Panc1 (cell line): Measurements from ENCODE around the gene RARA. TPM values are rescaled to one million over a fixed set of nuclear protein-coding genes. Genes with fewer than 3 reads are reported as not detected.

Source experiments
- ATAC-seq: fragments of 200-7000 bp; cut with Tn5 transposase; 2 replicates; pipeline ENCODE4 v1.9.1; 2020; ENCODE audit warnings: mild to moderate bottlenecking, moderate library complexity
- BruUV-seq: library from RNA; stranded (reverse); fragments of 400-500 nt; replicated peaks from 2 replicates; lab custom pipeline; 2021; lab: Mats Ljungman, UMichigan
- CTCF ChIA-PET: fragments of 300-600 bp; sonication (Branson Sonifier 250); formaldehyde crosslinking; loops from one replicate; lab custom pipeline; 2022; ENCODE audit warnings: antibody characterized with exemption; lab: Charles Lee
- POLR2A ChIA-PET: fragments of 300-600 bp; sonication (Branson Sonifier 250); formaldehyde crosslinking; loops from one replicate; lab custom pipeline; 2022; ENCODE audit warnings: antibody characterized with exemption; lab: Charles Lee
- DNase-seq: peaks from one replicate; pipeline ENCODE4 v3.0.0-alpha.2; 2010; ENCODE audit warnings: low read depth, low spot score
- H3K27ac ChIP-seq: 2 replicates; pipeline ENCODE4 v1.5.1; 2011; ENCODE audit warnings: mild to moderate bottlenecking, low read length, inconsistent platforms
- H3K27me3 ChIP-seq: fragments of 200-500 bp; sonication (Bioruptor generic); 2 replicates; pipeline ENCODE4 v1.6.0; 2014; ENCODE audit warnings: low read length, inconsistent platforms; ENCODE audit not compliant: control insufficient read depth, insufficient read depth
- H3K36me3 ChIP-seq: fragments of 200-500 bp; sonication (Bioruptor generic); 2 replicates; pipeline ENCODE4 v1.5.1; 2014; ENCODE audit warnings: inconsistent platforms, mild to moderate bottlenecking, low read length, moderate library complexity; ENCODE audit not compliant: control insufficient read depth, insufficient read depth
- H3K4me1 ChIP-seq: 2 replicates; pipeline ENCODE4 v1.5.1; 2011; ENCODE audit warnings: inconsistent platforms, mild to moderate bottlenecking, low read length, moderate library complexity; ENCODE audit not compliant: control insufficient read depth, insufficient read depth
- H3K4me3 ChIP-seq, 2 experiments: 2 replicates each; pipeline ENCODE4 v1.5.1; 2011 to 2012; ENCODE audit warnings: low read depth in 2 of 2, low read length in 2 of 2, mild to moderate bottlenecking in 2 of 2, inconsistent platforms in 1 of 2, moderate library complexity in 1 of 2
- H3K9me3 ChIP-seq: fragments of 200-500 bp; sonication (Bioruptor generic); 2 replicates; pipeline ENCODE4 v1.5.1; 2014; ENCODE audit warnings: low read depth, mild to moderate bottlenecking, inconsistent platforms, low read length, moderate library complexity; ENCODE audit not compliant: control insufficient read depth, insufficient read depth
- POLR2AphosphoS5 ChIP-seq: IDR thresholded peaks from 2 replicates; pipeline ENCODE4 v1.6.1; 2012; ENCODE audit warnings: mild to moderate bottlenecking, low read depth, low read length, moderate library complexity
- SIN3A ChIP-seq: IDR thresholded peaks from 2 replicates; pipeline ENCODE4 v1.6.1; 2012; ENCODE audit warnings: low read depth, mild to moderate bottlenecking, low read length, moderate library complexity, borderline replicate concordance; ENCODE audit not compliant: insufficient read depth
- TCF7L2 ChIP-seq: IDR thresholded peaks from 2 replicates; pipeline ENCODE4 v1.6.1; 2011; ENCODE audit warnings: mild to moderate bottlenecking, low read depth, low read length, inconsistent platforms
- in situ Hi-C: cut with HindIII; loops from 2 replicates; pipeline ENCODE4 v1.10.0; 2016; ENCODE audit warnings: low sequenced_read_pairs, low pct_unique_long_range_greater_than_20kb
- intact Hi-C: fragments of 100-400 bp; cut with micrococcal nuclease; formaldehyde crosslinking; loops from one replicate; pipeline ENCODE4 v1.10.0; 2022; ENCODE audit not compliant: unreplicated experiment
- total RNA-seq: library from RNA; stranded (reverse); gene quantifications from one replicate; pipeline ENCODE4 v1.2.1, GENCODE V29; 2021; ENCODE audit not compliant: unreplicated experiment
- TF ChIP-seq, protein P1 (sequence below), 2 experiments: IDR thresholded peaks; 2 replicates each; pipeline ENCODE4 v1.6.1; 2011 to 2012; ENCODE audit warnings: low read depth in 2 of 2, control low read depth in 1 of 2, low read length in 1 of 2, mild to moderate bottlenecking in 1 of 2, moderate library complexity in 1 of 2; ENCODE audit not compliant: insufficient read depth in 1 of 2
- TF ChIP-seq, protein P2 (sequence below): fragments of 450-650 bp; IDR thresholded peaks from 2 replicates; pipeline ENCODE4 v1.5.1; 2017; ENCODE audit warnings: mild to moderate bottlenecking

RARA gene
- total RNA-seq, 1 experiment from 2014 or later, result 55.6 TPM

GRCh38 chr17:40320756-40321523 is 12.0 kb downstream of the RARA start:
- H3K9me3 ChIP-seq, result no peaks in the 10 kb centered on the region
- no peaks in the 10 kb centered on the region for H3K27me3 ChIP-seq
- TF ChIP-seq, protein P1, sequence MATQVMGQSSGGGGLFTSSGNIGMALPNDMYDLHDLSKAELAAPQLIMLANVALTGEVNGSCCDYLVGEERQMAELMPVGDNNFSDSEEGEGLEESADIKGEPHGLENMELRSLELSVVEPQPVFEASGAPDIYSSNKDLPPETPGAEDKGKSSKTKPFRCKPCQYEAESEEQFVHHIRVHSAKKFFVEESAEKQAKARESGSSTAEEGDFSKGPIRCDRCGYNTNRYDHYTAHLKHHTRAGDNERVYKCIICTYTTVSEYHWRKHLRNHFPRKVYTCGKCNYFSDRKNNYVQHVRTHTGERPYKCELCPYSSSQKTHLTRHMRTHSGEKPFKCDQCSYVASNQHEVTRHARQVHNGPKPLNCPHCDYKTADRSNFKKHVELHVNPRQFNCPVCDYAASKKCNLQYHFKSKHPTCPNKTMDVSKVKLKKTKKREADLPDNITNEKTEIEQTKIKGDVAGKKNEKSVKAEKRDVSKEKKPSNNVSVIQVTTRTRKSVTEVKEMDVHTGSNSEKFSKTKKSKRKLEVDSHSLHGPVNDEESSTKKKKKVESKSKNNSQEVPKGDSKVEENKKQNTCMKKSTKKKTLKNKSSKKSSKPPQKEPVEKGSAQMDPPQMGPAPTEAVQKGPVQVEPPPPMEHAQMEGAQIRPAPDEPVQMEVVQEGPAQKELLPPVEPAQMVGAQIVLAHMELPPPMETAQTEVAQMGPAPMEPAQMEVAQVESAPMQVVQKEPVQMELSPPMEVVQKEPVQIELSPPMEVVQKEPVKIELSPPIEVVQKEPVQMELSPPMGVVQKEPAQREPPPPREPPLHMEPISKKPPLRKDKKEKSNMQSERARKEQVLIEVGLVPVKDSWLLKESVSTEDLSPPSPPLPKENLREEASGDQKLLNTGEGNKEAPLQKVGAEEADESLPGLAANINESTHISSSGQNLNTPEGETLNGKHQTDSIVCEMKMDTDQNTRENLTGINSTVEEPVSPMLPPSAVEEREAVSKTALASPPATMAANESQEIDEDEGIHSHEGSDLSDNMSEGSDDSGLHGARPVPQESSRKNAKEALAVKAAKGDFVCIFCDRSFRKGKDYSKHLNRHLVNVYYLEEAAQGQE (IDR thresholded peaks at IDR 0.05; ENCODE audit: insufficient read depth in 1 of 2, low read depth in 2 of 2, low read length in 1 of 2), result no peak
- TF ChIP-seq TCF7L2 (no peak), SIN3A (no peak), POLR2AphosphoS5 (no peak)
- TF ChIP-seq, protein P2, sequence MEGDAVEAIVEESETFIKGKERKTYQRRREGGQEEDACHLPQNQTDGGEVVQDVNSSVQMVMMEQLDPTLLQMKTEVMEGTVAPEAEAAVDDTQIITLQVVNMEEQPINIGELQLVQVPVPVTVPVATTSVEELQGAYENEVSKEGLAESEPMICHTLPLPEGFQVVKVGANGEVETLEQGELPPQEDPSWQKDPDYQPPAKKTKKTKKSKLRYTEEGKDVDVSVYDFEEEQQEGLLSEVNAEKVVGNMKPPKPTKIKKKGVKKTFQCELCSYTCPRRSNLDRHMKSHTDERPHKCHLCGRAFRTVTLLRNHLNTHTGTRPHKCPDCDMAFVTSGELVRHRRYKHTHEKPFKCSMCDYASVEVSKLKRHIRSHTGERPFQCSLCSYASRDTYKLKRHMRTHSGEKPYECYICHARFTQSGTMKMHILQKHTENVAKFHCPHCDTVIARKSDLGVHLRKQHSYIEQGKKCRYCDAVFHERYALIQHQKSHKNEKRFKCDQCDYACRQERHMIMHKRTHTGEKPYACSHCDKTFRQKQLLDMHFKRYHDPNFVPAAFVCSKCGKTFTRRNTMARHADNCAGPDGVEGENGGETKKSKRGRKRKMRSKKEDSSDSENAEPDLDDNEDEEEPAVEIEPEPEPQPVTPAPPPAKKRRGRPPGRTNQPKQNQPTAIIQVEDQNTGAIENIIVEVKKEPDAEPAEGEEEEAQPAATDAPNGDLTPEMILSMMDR, result no peak
- H3K27ac ChIP-seq, result peak overlapping the region; percentile 81
- in situ Hi-C loops, result no loop called here
- BruUV-seq, result no TSS peak
- ATAC-seq (no peak), DNase-seq (no peak)
- H3K36me3 ChIP-seq, result no peaks in the 10 kb centered on the region; the same call in 1 of the 2 replicates
- peaks cover 75% of the 10 kb centered on the region for H3K4me1 ChIP-seq
- CTCF ChIA-PET, result interaction anchor here (1.1 kb wide), 1 partner anchor 42 kb away, joined by 4 read pairs; no protein-coding TSS in a partner anchor
- H3K4me3 ChIP-seq, result peak overlapping the region; percentile 72 to 87
- POLR2A ChIA-PET, result interaction anchor here (1.0 kb wide), 1 partner anchor 14 kb away, joined by 3 read pairs; no protein-coding TSS in a partner anchor
- intact Hi-C loops, result no loop called here

DNA sequence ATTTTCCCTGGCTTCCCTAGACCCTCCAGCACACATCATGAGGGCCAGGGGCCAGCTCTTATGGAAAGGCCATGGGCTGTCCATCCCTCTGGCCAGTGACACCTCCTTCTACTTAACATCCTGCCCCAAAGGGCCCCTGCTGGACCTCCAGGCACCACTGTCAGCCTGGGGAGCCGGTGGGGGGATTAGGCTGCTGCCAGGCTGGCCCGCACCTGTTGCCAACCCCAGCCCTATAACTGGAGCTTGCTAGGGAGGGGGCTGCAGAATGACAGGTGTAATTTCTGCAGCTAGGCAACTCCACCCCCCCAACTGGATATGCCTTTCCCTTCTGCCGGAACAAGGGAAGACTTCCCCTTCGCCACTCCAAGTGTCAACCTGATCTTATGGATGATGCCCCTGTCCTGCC is 12.5 kb downstream of the RARA start:
- H3K4me3 ChIP-seq, result peak overlapping the region; percentile 20 to 87
- DNase-seq (no peak), ATAC-seq (no peak)
- H3K4me1 ChIP-seq, result peaks cover 75% of the 10 kb centered on the region
- ChIA-PET POLR2A (interaction anchor here (1.0 kb wide), 1 partner anchor 15 kb away, joined by 3 read pairs; no protein-coding TSS in a partner anchor), CTCF (interaction anchor here (1.1 kb wide), 1 partner anchor 41 kb away, joined by 4 read pairs; no protein-coding TSS in a partner anchor)
- intact Hi-C loops, result no loop called here
- no peaks in the 10 kb centered on the region; the same call in 1 of the 2 replicates for H3K36me3 ChIP-seq
- no TSS peak for BruUV-seq
- no peaks in the 10 kb centered on the region for H3K27me3 ChIP-seq
- peak overlapping the region; percentile 95 for H3K27ac ChIP-seq
- no peaks in the 10 kb centered on the region for H3K9me3 ChIP-seq
- TF ChIP-seq TCF7L2, result no peak
- TF ChIP-seq, protein P1 (IDR thresholded peaks at IDR 0.05; ENCODE audit: insufficient read depth in 1 of 2, low read depth in 2 of 2, low read length in 1 of 2), result no peak
- no peak for TF ChIP-seq POLR2AphosphoS5
- TF ChIP-seq, protein P2, result no peak
- no peak for TF ChIP-seq SIN3A
- in situ Hi-C loops, result no loop called here
